IMR-90 (cell line): ENCODE results near the gene GPC5. TPM values are rescaled to one million over a fixed set of nuclear protein-coding genes. Genes with fewer than 3 reads are reported as not detected.

Source experiments
- ATAC-seq: fragments of 200-7000 bp; cut with Tn5 transposase; 2 replicates; pipeline ENCODE4 v1.9.1; 2020; ENCODE audit warnings: low read depth, mild to moderate bottlenecking, moderate library complexity
- BruUV-seq: library from RNA; stranded (reverse); fragments of 400-500 nt; replicated peaks from 2 replicates; lab custom pipeline; 2021; lab: Mats Ljungman, UMichigan
- CTCF ChIA-PET: fragments of 300-600 bp; formaldehyde crosslinking; extraction: SDS; loops from one replicate; lab custom pipeline; 2021; ENCODE audit warnings: antibody characterized with exemption; lab: Yijun Ruan, JAX
- POLR2A ChIA-PET: fragments of 300-600 bp; sonication (Branson Sonifier 250); formaldehyde crosslinking; loops from one replicate; lab custom pipeline; 2022; ENCODE audit warnings: antibody characterized with exemption; ENCODE audit not compliant: unreplicated experiment; lab: Charles Lee
- DNase-seq: peaks from one replicate; pipeline ENCODE4 v3.0.0; 2013
- H2AFZ ChIP-seq: replicated peaks from 2 replicates; pipeline ENCODE3; 2013; ENCODE audit warnings: low read length, mild to moderate bottlenecking; ENCODE audit not compliant: poor library complexity
- H2AK5ac ChIP-seq: 2 replicates; pipeline ENCODE4 v1.6.1; 2013; ENCODE audit warnings: low read depth, low read length, inconsistent platforms
- H2AK9ac ChIP-seq: replicated peaks from 2 replicates; pipeline ENCODE3; 2013; ENCODE audit warnings: mild to moderate bottlenecking, low read depth, low read length, moderate library complexity; ENCODE audit not compliant: poor library complexity
- H2BK120ac ChIP-seq: 2 replicates; pipeline ENCODE4 v1.6.1; 2013; ENCODE audit warnings: low read depth, low read length, inconsistent platforms
- H2BK15ac ChIP-seq: 3 replicates; pipeline ENCODE4 v1.6.1; 2013; ENCODE audit warnings: low read depth, low read length, inconsistent platforms
- H2BK20ac ChIP-seq: 2 replicates; pipeline ENCODE4 v1.6.1; 2013; ENCODE audit warnings: low read depth, mild to moderate bottlenecking, inconsistent platforms, low read length, moderate library complexity
- H2BK5ac ChIP-seq: 2 replicates; pipeline ENCODE4 v1.6.1; 2013; ENCODE audit warnings: mild to moderate bottlenecking, low read depth, low read length, inconsistent platforms; ENCODE audit not compliant: poor library complexity, severe bottlenecking
- H3K14ac ChIP-seq: replicated peaks from 2 replicates; pipeline ENCODE4 v1.6.1; 2013; ENCODE audit warnings: low read depth, low read length, inconsistent platforms
- H3K18ac ChIP-seq: 2 replicates; pipeline ENCODE4 v1.6.1; 2013; ENCODE audit warnings: low read depth, low read length, control low read depth
- H3K23ac ChIP-seq: 2 replicates; pipeline ENCODE4 v1.6.1; 2013; ENCODE audit warnings: low read depth, low read length, inconsistent platforms
- H3K27ac ChIP-seq: 2 replicates; pipeline ENCODE4 v1.5.1; 2013; ENCODE audit warnings: mild to moderate bottlenecking, control low read depth, low read length; ENCODE audit not compliant: insufficient read depth
- H3K27me3 ChIP-seq: 2 replicates; pipeline ENCODE4 v1.6.1; 2013; ENCODE audit warnings: low read length; ENCODE audit not compliant: control insufficient read depth, insufficient read depth
- H3K36me3 ChIP-seq: 2 replicates; pipeline ENCODE4 v1.6.1; 2013; ENCODE audit warnings: low read length, mixed read lengths; ENCODE audit not compliant: control insufficient read depth, insufficient read depth
- H3K4ac ChIP-seq: 2 replicates; pipeline ENCODE4 v1.6.1; 2013; ENCODE audit warnings: low read depth, low read length, inconsistent platforms
- H3K4me1 ChIP-seq: 2 replicates; pipeline ENCODE4 v1.6.1; 2013; ENCODE audit warnings: low read length, mixed read lengths; ENCODE audit not compliant: control insufficient read depth, insufficient read depth
- H3K4me2 ChIP-seq: 2 replicates; pipeline ENCODE4 v1.6.1; 2013; ENCODE audit warnings: low read depth, mild to moderate bottlenecking, control low read depth, low read length, moderate library complexity
- H3K4me3 ChIP-seq: 2 replicates; pipeline ENCODE4 v1.5.1; 2013; ENCODE audit warnings: low read depth, mild to moderate bottlenecking, control low read depth, low read length, moderate library complexity; ENCODE audit not compliant: insufficient read depth
- H3K56ac ChIP-seq: 2 replicates; pipeline ENCODE4 v1.6.1; 2013; ENCODE audit warnings: low read length, inconsistent platforms; ENCODE audit not compliant: insufficient read depth; ENCODE audit errors: extremely low read depth
- H3K79me1 ChIP-seq, 2 experiments: 2 replicates each; pipeline ENCODE4 v1.6.1; 2013; ENCODE audit warnings: low read length in 2 of 2, inconsistent platforms in 1 of 2, low read depth in 1 of 2
- H3K9ac ChIP-seq: 2 replicates; pipeline ENCODE4 v1.6.1; 2013; ENCODE audit warnings: low read depth, low read length, control low read depth
- H3K9me1 ChIP-seq: 2 replicates; pipeline ENCODE4 v1.6.1; 2013; ENCODE audit warnings: low read length, inconsistent platforms; ENCODE audit not compliant: insufficient read depth
- H3K9me3 ChIP-seq: 2 replicates; pipeline ENCODE4 v1.6.1; 2013; ENCODE audit warnings: low read length; ENCODE audit not compliant: control insufficient read depth, insufficient read depth
- H4K20me1 ChIP-seq: 2 replicates; pipeline ENCODE4 v1.6.1; 2013; ENCODE audit warnings: low read length, inconsistent platforms; ENCODE audit not compliant: insufficient read depth
- H4K5ac ChIP-seq: 2 replicates; pipeline ENCODE4 v1.6.1; 2013; ENCODE audit warnings: mild to moderate bottlenecking, low read depth, low read length, control low read depth
- H4K8ac ChIP-seq, 2 experiments: 2 replicates each; pipeline ENCODE4 v1.6.1; 2013; ENCODE audit warnings: low read depth in 2 of 2, low read length in 2 of 2, control low read depth in 1 of 2, inconsistent platforms in 1 of 2
- H4K91ac ChIP-seq: 2 replicates; pipeline ENCODE4 v1.6.1; 2013; ENCODE audit warnings: low read depth, low read length, inconsistent platforms; ENCODE audit not compliant: insufficient read depth
- BHLHE40 ChIP-seq: fragments of 150-350 bp; IDR thresholded peaks from 2 replicates; pipeline ENCODE4 v1.6.1; 2016; ENCODE audit warnings: mild to moderate bottlenecking, low read depth, low read length
- CTCF ChIP-seq: conservative IDR thresholded peaks from 2 replicates; pipeline ENCODE4 v1.5.1; 2012; ENCODE audit warnings: mild to moderate bottlenecking, low read depth, low read length, improper control_type of control experiment
- FOS ChIP-seq: fragments of 150-350 bp; IDR thresholded peaks from 2 replicates; pipeline ENCODE4 v1.6.1; 2016; ENCODE audit warnings: low read depth, low read length
- MAZ ChIP-seq: IDR thresholded peaks from 2 replicates; pipeline ENCODE4 v1.6.1; 2012; ENCODE audit warnings: low read depth, mild to moderate bottlenecking, low read length, improper control_type of control experiment, moderate library complexity, borderline replicate concordance
- MXI1 ChIP-seq: IDR thresholded peaks from 2 replicates; pipeline ENCODE4 v1.6.1; 2012; ENCODE audit warnings: low read depth, mild to moderate bottlenecking, low read length, moderate library complexity, borderline replicate concordance
- RAD21 ChIP-seq: IDR thresholded peaks from 2 replicates; pipeline ENCODE4 v1.6.1; 2012; ENCODE audit warnings: low read length, improper control_type of control experiment
- RFX5 ChIP-seq: IDR thresholded peaks from 2 replicates; pipeline ENCODE4 v1.8.0; 2012; ENCODE audit warnings: low read depth, mild to moderate bottlenecking, low read length, moderate library complexity
- SMC3 ChIP-seq: fragments of 150-350 bp; IDR thresholded peaks from 2 replicates; pipeline ENCODE4 v1.6.1; 2016; ENCODE audit warnings: low read depth, mild to moderate bottlenecking, antibody characterized with exemption, low read length, moderate library complexity
- WGBS, 2 experiments: methylation state at CpG; one replicate each; pipeline versions ENCODE4 v1.1.5 to v1.1.7; 2013; ENCODE audit warnings: missing lambda C conversion rate in 2 of 2; ENCODE audit not compliant: insufficient read length in 1 of 2; ENCODE audit errors: extremely low coverage in 2 of 2; 5-methylcytosine and 5-hydroxymethylcytosine counted together
- dilution Hi-C: fragments of 300-500 bp; cut with HindIII; formaldehyde crosslinking; loops from one replicate; pipeline ENCODE4 v1.14.3; 2018; ENCODE audit warnings: low sequenced_read_pairs; ENCODE audit not compliant: unreplicated experiment
- in situ Hi-C: fragments of 300-500 bp; cut with MboI; formaldehyde crosslinking; loops from 3 replicates; pipeline ENCODE4 v1.14.3; 2019; ENCODE audit warnings: low sequenced_read_pairs, inconsistent platforms, mixed read lengths
- intact Hi-C: fragments of 100-400 bp; cut with micrococcal nuclease; formaldehyde crosslinking; loops from 2 replicates; pipeline ENCODE4 v1.10.0; 2022
- polyA plus RNA-seq, 3 experiments: library from polyadenylated mRNA; depleted of rRNA; stranded (reverse); fragments of >200 nt; gene quantifications; 2 replicates each; pipeline ENCODE4 v1.2.3, GENCODE V29; 2012; ENCODE audit warnings: low replicate concordance in 1 of 3
- total RNA-seq: library from RNA; depleted of rRNA; stranded (reverse); fragments of >200 nt; gene quantifications from 2 replicates; pipeline ENCODE4 v1.2.3, GENCODE V29; 2012
- TF ChIP-seq, protein P1 (sequence below): fragments of 150-350 bp; IDR thresholded peaks from 2 replicates; pipeline ENCODE4 v1.6.1; 2017; ENCODE audit warnings: mild to moderate bottlenecking, antibody characterized with exemption, low read length, low read depth

GPC5 gene
- total and polyA plus RNA-seq, 2 of the 4 experiments (the other 2 are of a cell fraction) = 0.94 to 1.8 TPM

DNA sequence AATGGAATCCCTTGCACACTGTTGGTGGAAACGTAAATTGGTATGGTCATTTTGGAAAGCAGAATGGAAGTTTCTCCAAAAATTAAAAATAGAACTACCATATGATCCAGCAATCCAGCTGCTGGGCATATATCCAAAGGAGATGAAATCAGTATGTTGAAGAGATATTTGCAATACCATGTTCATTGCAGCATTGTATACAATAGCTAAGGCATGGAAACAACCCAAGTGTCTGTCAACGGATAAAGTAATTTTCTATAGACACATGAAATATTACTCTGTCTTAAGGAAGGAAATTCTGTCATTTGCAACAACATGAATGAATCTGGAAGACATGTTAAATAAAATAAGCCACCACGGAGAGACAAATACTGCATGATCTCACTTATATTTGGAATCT lies 124.7 kb downstream of the GPC5 start:
- CTCF ChIA-PET = no interaction called here
- H2BK120ac ChIP-seq = no peak overlapping the region
- H2AFZ ChIP-seq = no peak overlapping the region
- H4K5ac ChIP-seq = no peak overlapping the region
- TF ChIP-seq FOS (no peak), RFX5 (no peak), SMC3 (no peak), BHLHE40 (no peak), CTCF (no peak), RAD21 (no peak), MAZ (no peak), MXI1 (no peak)
- TF ChIP-seq, protein P1, sequence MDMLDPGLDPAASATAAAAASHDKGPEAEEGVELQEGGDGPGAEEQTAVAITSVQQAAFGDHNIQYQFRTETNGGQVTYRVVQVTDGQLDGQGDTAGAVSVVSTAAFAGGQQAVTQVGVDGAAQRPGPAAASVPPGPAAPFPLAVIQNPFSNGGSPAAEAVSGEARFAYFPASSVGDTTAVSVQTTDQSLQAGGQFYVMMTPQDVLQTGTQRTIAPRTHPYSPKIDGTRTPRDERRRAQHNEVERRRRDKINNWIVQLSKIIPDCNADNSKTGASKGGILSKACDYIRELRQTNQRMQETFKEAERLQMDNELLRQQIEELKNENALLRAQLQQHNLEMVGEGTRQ = no peak
- DNase-seq = no peak
- no peak overlapping the region for H3K14ac ChIP-seq
- H2AK5ac ChIP-seq = no peak overlapping the region
- no peak overlapping the region for H3K18ac ChIP-seq
- H3K27me3 ChIP-seq = no peaks in the 10 kb centered on the region
- in situ Hi-C loops (no loop called here), dilution Hi-C loops (no loop called here), intact Hi-C loops (no loop called here)
- ATAC-seq = no peak
- no peaks in the 10 kb centered on the region; the same call in 1 of the 2 replicates for H3K9me3 ChIP-seq
- H3K4me3 ChIP-seq = no peak overlapping the region
- no peak overlapping the region for H3K23ac ChIP-seq
- no peaks in the 10 kb centered on the region for H4K20me1 ChIP-seq
- H3K27ac ChIP-seq = no peak overlapping the region
- POLR2A ChIA-PET = no interaction called here
- no peak overlapping the region for H2BK5ac ChIP-seq
- no CpG with 5 or more reads among the region's 3 CpGs for WGBS, 2 experiments
- H4K8ac ChIP-seq = no peak overlapping the region
- no peaks in the 10 kb centered on the region for H3K79me1 ChIP-seq
- H3K36me3 ChIP-seq = no peaks in the 10 kb centered on the region
- H3K4me2 ChIP-seq = no peak overlapping the region
- H3K9me1 ChIP-seq = no peaks in the 10 kb centered on the region
- no TSS peak for BruUV-seq
- no peak overlapping the region for H2AK9ac ChIP-seq
- no peaks in the 10 kb centered on the region for H3K4me1 ChIP-seq
- H3K4ac ChIP-seq = no peak overlapping the region
- no peak overlapping the region for H3K56ac ChIP-seq
- no peak overlapping the region for H3K9ac ChIP-seq
- H2BK15ac ChIP-seq = no peak overlapping the region
- H2BK20ac ChIP-seq = no peak overlapping the region
- no peak overlapping the region for H4K91ac ChIP-seq
